NT2/D1 (cell line): ENCODE data around the gene RPN2.

Source experiments
- DNase-seq: peaks from one replicate; pipeline ENCODE4 v3.0.0-alpha.2; 2011; ENCODE audit warnings: low read depth, low spot score
- H3K27me3 ChIP-seq: 2 replicates; pipeline ENCODE4 v1.6.0; 2011; ENCODE audit warnings: mild to moderate bottlenecking; ENCODE audit not compliant: insufficient read length, insufficient read depth
- H3K36me3 ChIP-seq: 2 replicates; pipeline ENCODE4 v1.6.1; 2011; ENCODE audit warnings: mild to moderate bottlenecking, low read length, mixed read lengths; ENCODE audit not compliant: insufficient read depth, insufficient read length
- H3K4me1 ChIP-seq: 2 replicates; pipeline ENCODE4 v1.5.1; 2011; ENCODE audit not compliant: insufficient read depth, insufficient read length
- H3K4me3 ChIP-seq: 2 replicates; pipeline ENCODE4 v1.5.1; 2011; ENCODE audit warnings: low read depth; ENCODE audit not compliant: insufficient read length
- H3K9ac ChIP-seq: 2 replicates; pipeline ENCODE4 v1.6.0; 2011; ENCODE audit warnings: low read depth; ENCODE audit not compliant: insufficient read length
- H3K9me3 ChIP-seq: 2 replicates; pipeline ENCODE4 v1.5.1; 2011; ENCODE audit warnings: mild to moderate bottlenecking, low read length; ENCODE audit not compliant: insufficient read depth
- SUZ12 ChIP-seq: IDR thresholded peaks from 2 replicates; pipeline ENCODE4 v1.6.1; 2011; ENCODE audit not compliant: insufficient read length, insufficient read depth; ENCODE audit errors: extremely low read depth
- YY1 ChIP-seq: IDR thresholded peaks from 2 replicates; pipeline ENCODE4 v1.6.1; 2011; ENCODE audit not compliant: insufficient read length, insufficient read depth
- ZNF274 ChIP-seq: IDR thresholded peaks from 2 replicates; pipeline ENCODE4 v1.6.1; 2011; ENCODE audit warnings: mild to moderate bottlenecking, low read depth, low read length

The RPN2 gene

DNA sequence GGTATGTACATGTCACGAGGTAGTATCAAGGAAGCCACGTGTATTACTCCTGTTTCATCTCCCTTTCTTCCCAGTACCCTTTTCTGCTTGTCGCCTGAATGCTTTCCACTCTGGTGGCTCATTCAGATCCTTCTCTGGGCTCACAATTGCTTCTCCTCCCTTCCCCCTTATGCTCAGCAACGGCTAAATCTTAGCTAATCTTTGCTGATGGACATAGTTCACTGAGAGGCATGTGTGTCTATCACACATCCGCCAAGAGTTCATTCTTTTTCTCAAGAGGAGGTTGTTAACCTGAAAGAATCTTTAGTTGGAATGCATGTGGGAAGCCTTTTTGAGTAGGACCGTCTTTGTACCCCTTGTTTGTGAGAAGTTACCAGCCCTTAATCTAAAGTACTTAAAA, 26.0 kb downstream of the RPN2 start:
- no peak for DNase-seq
- TF ChIP-seq SUZ12: no peak
- TF ChIP-seq ZNF274: no peak
- no peak for TF ChIP-seq YY1
- H3K4me3 ChIP-seq: no peak overlapping the region
- peaks cover 95% of the 10 kb centered on the region for H3K36me3 ChIP-seq
- H3K9ac ChIP-seq: no peak overlapping the region
- H3K9me3 ChIP-seq: no peaks in the 10 kb centered on the region
- no peaks in the 10 kb centered on the region for H3K4me1 ChIP-seq
- H3K27me3 ChIP-seq: no peaks in the 10 kb centered on the region

- DNase-seq: no peak
- Histone ChIP-seq H3K9ac (no peak overlapping the region), H3K27me3 (no peaks in the 10 kb centered on the region), H3K4me3 (no peak overlapping the region), H3K9me3 (no peaks in the 10 kb centered on the region), H3K36me3 (peaks cover 93% of the 10 kb centered on the region), H3K4me1 (no peaks in the 10 kb centered on the region)
- TF ChIP-seq YY1 (no peak), ZNF274 (no peak), SUZ12 (no peak)
These were observed 26.7 kb downstream of the RPN2 start for GRCh38 chr20:37205794-37206193.

- no peaks in the 10 kb centered on the region for H3K9me3 ChIP-seq
- peaks cover 92% of the 10 kb centered on the region for H3K36me3 ChIP-seq
- no peak for TF ChIP-seq SUZ12
- no peak for TF ChIP-seq ZNF274
- TF ChIP-seq YY1: no peak
- no peaks in the 10 kb centered on the region for H3K27me3 ChIP-seq
- DNase-seq: no peak
- H3K4me1 ChIP-seq: no peaks in the 10 kb centered on the region
- H3K9ac ChIP-seq: no peak overlapping the region
- H3K4me3 ChIP-seq: no peak overlapping the region
These were observed 28.0 kb downstream of the RPN2 start for GRCh38 chr20:37207171-37207570.

DNA sequence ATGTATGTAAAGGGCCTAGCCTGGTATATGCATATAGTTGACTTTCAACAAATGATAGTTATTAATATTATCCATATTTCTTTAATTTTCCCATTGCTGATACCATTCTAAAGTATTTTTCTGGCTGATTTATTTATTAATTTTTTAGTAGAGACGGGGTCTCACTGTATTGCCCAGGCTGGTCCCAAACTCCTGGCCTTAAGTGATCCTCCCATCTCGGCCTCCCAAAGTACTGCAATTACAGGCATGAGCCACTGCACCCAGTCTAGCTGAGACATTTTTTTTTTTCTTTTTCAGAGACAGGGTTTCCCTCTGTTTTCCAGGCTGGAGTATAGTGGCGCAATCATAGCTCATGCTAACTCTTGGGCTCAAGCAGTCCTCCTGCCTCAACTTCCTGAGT, 30.1 kb downstream of the RPN2 start:
- H3K27me3 ChIP-seq: no peaks in the 10 kb centered on the region
- H3K36me3 ChIP-seq: peaks cover 93% of the 10 kb centered on the region
- H3K9ac ChIP-seq: no peak overlapping the region
- no peak overlapping the region for H3K4me3 ChIP-seq
- H3K4me1 ChIP-seq: no peaks in the 10 kb centered on the region
- DNase-seq: no peak
- no peaks in the 10 kb centered on the region for H3K9me3 ChIP-seq
- TF ChIP-seq SUZ12: no peak
- TF ChIP-seq ZNF274: no peak
- no peak for TF ChIP-seq YY1

GRCh38 chr20:37209661-37210314, 30.7 kb downstream of the RPN2 start:
- H3K27me3 ChIP-seq: no peaks in the 10 kb centered on the region
- no peak overlapping the region for H3K9ac ChIP-seq
- no peak for DNase-seq
- no peaks in the 10 kb centered on the region for H3K9me3 ChIP-seq
- H3K4me3 ChIP-seq: no peak overlapping the region
- no peak for TF ChIP-seq ZNF274
- no peak for TF ChIP-seq YY1
- TF ChIP-seq SUZ12: no peak
- peaks cover 93% of the 10 kb centered on the region for H3K36me3 ChIP-seq
- no peaks in the 10 kb centered on the region for H3K4me1 ChIP-seq

- no peak overlapping the region for H3K9ac ChIP-seq
- no peak for DNase-seq
- H3K9me3 ChIP-seq: no peaks in the 10 kb centered on the region
- no peaks in the 10 kb centered on the region for H3K4me1 ChIP-seq
- TF ChIP-seq SUZ12: no peak
- no peak for TF ChIP-seq ZNF274
- TF ChIP-seq YY1: no peak
- H3K4me3 ChIP-seq: no peak overlapping the region
- H3K27me3 ChIP-seq: no peaks in the 10 kb centered on the region
- H3K36me3 ChIP-seq: peaks cover 76% of the 10 kb centered on the region
These were observed 39.3 kb downstream of the RPN2 start for GRCh38 chr20:37218441-37218840.

GRCh38 chr20:37218976-37219375, 39.8 kb downstream of the RPN2 start:
- H3K4me1 ChIP-seq: no peaks in the 10 kb centered on the region
- DNase-seq: no peak
- H3K4me3 ChIP-seq: no peak overlapping the region
- peaks cover 76% of the 10 kb centered on the region for H3K36me3 ChIP-seq
- TF ChIP-seq ZNF274 (no peak), SUZ12 (no peak), YY1 (no peak)
- no peaks in the 10 kb centered on the region for H3K27me3 ChIP-seq
- H3K9me3 ChIP-seq: no peaks in the 10 kb centered on the region
- no peak overlapping the region for H3K9ac ChIP-seq
